Hippocampal formation (tissue), 2 donors: Measurements from ENCODE around the gene STX11.
A peak's percentile ranks its signal among the peaks of the same experiment; 100 is the strongest.

Source experiments
- DNase-seq, 2 donors: peaks; one replicate each; lab custom pipeline; 2025; lab: John Stamatoyannopoulos, UW

Gene STX11

GRCh38 chr6:144141470-144141869, 8.8 kb upstream of the STX11 start:
- no peak for DNase-seq

DNA sequence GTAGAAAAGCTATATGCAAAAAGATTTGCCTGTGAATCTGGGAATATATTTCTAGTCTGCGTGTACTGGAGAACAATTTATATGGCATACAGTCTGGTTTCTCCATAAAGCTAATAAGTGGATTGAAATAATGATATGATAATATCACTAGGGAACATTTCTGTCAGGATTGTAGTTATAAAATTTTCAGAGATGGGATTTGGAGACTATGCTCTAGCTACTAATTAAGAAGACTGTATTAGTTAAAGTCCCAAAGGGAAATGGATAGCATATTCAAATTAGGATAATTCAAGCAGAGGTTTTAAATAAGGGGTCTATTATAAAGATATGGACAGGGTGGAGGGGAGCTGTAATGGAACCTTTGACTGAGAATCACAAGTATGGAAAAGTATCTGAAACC, 7.2 kb upstream of the STX11 start:
- no peak for DNase-seq

- DNase-seq, result no peak
These were observed 6.4 kb upstream of the STX11 start for GRCh38 chr6:144143878-144144277.

- DNase-seq, result no peak
These were observed 5.3 kb upstream of the STX11 start for GRCh38 chr6:144144996-144145395.

- no peak for DNase-seq
These were observed 4.8 kb upstream of the STX11 start for GRCh38 chr6:144145541-144145940.

GRCh38 chr6:144148886-144149285, 1.4 kb upstream of the STX11 start:
- no peak for DNase-seq

- DNase-seq, result no peak
These were observed 791 bp upstream of the STX11 start for GRCh38 chr6:144149558-144149893.

DNA sequence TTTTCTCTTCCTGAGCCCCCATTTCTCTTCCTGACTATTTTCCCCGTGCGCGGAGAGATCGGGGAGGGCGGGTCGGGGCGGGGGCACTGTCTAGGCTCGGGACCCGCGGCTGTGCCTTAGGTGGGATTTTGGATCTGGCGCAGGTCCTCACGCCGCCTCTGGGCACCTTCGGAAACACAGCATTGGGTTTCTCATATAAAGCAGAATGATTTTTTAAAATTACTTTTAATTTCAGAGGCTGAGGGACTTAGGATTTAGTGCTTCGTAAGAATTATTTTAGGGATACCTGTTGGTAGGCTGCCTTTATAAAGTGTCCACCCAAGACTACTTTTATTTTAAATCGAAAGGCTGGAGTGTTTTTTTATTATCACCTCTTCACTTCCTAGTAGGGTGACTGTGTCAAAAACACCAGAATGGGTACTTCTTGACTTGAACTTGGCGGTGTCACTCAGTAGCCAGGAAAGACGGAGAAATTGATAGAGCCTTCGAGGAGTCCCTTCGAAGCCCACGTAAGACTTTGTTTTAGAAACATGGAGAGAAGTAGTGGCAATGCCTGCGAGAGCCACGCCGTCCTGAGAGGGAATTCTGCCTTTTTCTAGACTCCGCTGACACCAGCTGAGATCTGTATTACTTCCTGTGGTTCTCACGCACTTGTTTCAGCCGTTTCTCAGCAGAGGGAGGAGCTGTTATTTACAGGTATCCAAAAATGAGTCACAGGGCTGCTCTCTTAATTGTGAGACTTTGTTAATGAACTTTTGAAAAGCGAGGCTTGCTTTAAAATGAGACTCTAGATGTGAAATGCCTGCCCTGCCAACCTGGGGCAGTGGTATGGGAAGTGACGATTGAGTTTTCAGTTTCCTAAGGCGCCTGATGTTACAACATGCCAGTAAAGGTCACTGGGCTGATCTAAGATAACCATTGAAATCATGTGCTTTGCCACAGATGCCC, 667 bp downstream of the STX11 start:
- no peak for DNase-seq

DNA sequence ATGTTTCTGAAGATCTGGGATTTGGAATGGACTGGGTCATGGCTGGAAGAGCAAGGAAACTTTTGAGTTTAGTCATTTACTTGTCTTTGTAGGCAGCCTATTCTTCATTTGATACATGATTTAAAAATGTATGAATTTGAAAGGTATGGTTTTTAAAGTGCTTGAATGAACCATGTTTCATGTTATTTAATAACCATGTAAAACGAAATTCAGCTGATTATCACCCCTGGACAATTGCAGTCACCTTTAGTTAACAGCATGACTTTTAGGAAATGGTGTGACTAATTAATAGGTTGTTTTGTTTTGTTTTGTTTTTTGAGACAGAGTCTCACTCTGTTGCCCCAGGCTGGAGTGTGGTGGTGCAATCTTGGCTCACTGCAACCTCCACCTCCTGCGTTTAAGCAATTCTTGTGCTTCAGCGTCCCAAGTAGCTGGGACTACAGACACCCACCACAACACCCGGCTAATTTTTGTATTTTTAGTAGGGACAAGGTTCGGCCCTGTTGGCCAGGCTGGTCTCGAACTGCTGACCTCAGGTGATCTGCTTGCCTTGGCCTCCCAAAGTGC, 2.1 kb downstream of the STX11 start:
- no peak for DNase-seq

GRCh38 chr6:144153260-144153659, 2.9 kb downstream of the STX11 start:
- DNase-seq, result peak in 1 of 2 donors; percentile 9

DNA sequence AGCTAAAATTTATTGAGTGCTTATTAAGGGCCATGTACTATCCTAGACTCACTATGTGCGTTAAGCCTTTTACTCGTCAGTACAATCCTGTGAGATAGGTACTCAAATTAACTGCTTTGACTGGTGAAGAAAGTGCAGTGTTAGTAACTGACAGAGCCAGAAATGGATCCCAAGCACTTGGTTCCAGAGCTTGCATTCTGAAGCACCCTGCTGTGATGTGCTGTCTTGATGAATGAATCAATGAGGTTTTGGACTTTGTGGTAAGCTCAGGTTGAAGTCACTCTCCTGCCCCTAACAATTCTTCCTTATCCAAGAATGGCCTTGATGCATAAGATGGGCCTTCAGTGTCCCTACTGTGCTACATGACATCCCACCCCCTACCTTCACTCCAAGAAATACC, 3.7 kb downstream of the STX11 start:
- DNase-seq, result no peak

- no peak for DNase-seq
These were observed 5.2 kb downstream of the STX11 start for GRCh38 chr6:144155529-144155928.

DNA sequence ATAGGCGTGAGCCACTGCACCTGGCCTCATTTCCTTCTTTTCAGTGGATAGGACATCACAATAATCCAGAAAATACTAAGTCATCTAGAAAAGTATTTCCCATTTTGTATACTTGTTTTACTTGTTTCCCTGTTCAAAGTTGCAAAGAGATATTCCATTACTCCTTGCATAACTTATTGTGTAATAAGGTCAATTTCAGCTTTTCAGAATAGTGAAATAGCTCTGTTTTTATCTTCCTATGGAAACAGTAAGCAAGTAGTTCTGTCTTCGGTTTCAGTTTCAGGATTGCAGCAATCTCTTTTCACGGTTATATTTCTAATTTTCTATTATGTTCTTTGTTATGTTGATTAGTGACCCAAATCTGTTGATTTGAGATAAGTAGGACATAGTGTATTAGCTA, 6.0 kb downstream of the STX11 start:
- DNase-seq, result no peak

DNA sequence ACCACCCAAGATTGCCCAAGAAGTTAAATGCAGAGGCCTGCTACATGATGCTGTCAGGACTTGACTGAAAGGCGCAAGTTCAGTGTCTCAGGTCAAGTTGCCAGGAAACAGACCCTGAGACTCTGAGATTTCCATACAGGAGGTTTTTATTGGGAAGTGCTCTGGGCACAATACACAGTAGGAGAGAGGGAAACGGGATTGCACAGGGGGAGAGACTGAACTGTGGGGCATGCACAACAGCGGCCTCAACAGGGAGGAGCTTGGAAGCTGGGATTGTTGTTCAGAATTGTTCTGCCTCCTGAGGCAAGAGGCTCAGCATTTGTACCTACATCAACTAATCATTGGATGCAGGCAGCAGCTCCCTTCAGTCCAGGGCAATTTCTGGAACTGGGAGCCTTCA, 6.7 kb downstream of the STX11 start:
- DNase-seq, result no peak

DNA sequence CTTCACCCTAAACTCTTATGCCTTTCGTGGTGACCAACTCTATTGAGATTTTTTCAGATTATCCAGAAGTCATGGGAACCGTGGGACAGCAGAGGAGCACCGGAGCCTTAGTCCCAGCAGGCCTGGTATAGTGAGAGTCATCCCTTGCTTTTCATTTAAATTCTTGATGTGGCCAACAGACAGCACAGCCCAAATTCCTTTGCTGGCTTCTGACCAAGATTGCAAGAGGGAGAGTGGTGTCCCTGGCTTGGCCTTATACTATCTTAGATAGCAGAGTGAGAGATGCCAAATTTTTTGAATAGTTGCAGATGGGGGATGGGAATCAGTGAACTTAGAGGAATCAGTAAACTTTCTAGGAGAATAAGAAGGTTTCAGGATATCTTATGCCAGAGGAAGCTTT, 7.8 kb downstream of the STX11 start:
- no peak for DNase-seq

DNA sequence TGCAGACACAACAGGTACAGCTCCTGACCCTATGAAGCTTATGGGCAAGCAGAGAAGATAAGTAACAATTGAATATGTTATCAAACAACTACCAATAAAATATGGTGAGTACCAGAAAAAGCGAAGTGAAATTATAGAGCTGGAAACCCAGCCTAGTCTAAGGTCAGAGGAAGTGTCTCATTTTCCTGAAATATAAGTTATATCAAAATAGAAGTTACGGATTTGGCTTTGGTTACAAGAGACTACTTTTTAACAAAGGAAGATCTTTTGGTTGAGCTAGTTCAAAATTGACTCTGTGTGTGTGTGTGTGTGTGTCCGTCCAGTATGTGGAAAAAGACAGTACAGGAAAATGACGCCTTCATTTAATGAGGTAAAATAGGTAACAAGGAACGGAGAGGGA, 8.9 kb downstream of the STX11 start:
- DNase-seq, result no peak

DNA sequence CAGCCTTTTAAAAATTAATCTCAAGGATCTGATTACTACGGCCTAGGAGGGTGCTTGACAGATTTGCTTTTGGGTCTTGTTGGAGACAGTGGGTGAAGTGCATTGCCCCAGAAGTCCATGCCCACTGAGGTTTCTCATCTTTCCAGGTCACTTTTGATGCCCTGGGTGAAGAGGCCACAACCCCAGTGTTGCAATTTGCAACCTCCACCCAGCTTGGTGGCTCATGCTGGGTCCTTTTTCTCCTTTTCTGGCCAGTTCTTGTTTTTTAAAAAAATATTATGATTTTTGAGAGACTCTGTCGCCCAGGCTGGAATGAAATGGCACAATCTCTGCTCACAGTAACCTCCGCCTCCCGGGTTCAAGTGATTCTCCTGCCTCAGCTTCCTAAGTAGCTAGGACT, 9.4 kb downstream of the STX11 start:
- no peak for DNase-seq

GRCh38 chr6:144160431-144161005, 10.2 kb downstream of the STX11 start:
- no peak for DNase-seq

- no peak for DNase-seq
These were observed 11.7 kb downstream of the STX11 start for GRCh38 chr6:144161975-144162374.

DNA sequence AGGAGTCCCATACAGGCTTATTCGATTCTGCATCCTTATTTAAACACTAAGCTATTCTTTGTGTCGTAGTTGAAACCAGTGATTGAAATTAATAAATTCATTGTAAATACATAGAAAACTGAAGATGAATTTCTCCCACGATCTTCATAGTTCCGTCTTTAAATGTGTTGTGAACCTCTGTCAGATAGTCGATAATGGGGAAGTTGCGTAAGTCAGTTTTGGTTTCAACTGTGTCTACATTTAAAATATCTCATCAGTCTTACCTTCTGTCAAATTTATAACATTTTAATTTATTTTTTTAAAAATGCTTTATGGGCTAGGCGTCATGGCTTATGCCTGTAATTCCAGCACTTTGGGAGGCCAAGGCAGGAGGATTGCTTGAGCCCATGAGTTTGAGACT, 12.7 kb downstream of the STX11 start:
- no peak for DNase-seq

DNA sequence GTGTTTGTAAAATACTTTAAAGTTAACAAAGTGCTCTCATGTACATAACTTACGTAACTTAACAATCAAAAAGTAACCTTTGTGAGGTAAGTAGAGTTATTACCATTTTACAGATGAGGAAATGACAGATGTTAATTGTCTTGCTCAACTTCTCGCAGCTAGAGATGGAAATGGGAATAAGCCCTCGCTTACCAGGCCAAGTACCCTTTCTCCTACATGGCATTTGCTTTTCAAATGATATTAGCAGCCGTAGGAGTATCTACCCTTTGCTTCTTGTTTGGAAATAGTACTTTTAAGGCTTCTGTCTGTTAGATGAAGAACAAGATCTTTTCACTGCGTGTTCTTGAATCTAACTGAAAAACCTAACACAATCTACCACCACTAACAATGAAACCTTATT, 15.5 kb downstream of the STX11 start:
- DNase-seq, result no peak

DNA sequence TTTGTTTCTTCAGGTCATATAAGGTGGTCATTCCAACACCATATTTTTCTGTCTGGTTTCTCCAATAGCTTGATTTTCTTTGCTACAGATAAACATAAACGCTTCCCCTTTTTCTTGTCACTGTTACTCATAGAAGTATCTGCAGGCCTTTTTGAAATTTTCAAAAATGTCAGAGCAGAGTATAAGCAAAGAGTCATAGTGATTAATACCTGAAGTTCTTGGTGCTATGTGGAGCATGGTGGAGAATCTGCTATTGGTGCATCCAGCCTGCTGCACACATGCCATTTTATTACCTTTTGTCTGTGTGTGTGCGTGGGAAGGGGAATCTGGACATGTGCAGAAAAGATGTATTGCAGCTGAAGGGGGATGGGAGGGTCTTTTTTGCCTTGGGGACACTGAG, 19.7 kb downstream of the STX11 start:
- DNase-seq, result no peak

- DNase-seq, result no peak
These were observed 21.1 kb downstream of the STX11 start for GRCh38 chr6:144171406-144171805.
